GM19035 (cell line): ENCODE measurements around the gene TMEM11.

Experiments
- ATAC-seq: cut with Tn5 transposase; IDR thresholded peaks from one replicate; pipeline ENCODE4 v1.9.1; 2021; ENCODE audit not compliant: unreplicated experiment

TMEM11 gene

GRCh38 chr17:21163101-21163500, 50.9 kb downstream of the TMEM11 start:
- ATAC-seq, result no peak

DNA sequence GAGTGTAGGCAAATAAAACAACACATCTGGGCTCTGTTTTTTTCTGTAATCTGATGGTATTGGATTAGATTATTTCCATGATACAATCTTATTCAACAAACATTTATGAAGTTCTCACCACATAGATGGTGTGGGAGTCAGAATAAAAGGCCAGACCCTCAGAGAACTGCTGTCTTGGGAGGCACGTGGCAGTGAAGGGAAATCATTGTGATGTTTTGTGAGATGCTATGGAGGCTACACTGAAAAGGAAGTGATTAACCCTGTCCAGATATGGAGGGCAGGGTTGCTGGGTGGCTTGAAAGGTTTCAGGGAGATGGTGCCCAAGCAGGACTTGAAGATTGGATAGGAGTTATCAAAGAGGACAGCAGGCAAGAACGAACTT, 51.6 kb downstream of the TMEM11 start:
- ATAC-seq, result no peak

DNA sequence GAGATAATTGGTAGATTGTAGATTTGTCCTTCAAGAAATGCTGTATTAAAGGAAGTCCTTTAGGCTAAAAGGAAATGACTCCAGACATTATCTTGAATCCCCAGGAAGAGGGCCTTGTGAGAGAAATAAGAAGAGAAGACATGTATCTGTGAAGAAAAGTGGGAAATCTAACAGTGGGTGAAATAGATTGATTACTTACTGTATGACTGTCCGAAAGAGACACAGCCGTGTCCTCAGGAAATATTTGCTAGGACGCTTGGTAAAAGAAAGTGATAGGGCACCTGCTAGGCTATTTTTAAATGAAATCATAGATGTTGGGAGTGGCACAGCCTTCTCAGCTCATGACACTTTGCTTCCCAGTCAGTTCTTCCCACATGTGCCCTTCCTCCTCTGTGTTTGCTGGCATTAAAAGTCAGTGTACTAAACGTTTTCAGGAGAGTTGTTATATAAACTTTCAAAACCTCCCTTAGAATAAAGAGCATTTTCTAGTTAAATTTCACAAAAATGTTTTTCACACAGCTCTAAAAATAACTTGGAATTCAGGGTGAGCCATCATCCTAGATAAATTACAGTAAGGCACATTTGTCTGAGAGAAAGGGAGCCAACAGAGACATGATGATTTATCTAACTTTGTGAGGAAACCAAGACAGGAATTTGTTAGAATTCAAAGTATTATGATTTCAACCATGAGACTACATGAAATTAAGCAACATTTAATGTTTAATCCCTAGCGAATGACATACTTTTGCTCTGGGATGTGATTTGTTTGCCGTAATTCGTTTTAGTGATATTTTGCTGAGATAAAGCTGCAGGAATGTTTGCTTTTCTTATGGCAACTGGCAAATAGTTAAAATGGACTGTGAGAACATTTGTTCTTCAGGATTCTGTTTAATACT, 52.2 kb downstream of the TMEM11 start:
- ATAC-seq, result no peak

- ATAC-seq, result no peak
Observed at GRCh38 chr17:21160401-21160800, 53.6 kb downstream of the TMEM11 start.

DNA sequence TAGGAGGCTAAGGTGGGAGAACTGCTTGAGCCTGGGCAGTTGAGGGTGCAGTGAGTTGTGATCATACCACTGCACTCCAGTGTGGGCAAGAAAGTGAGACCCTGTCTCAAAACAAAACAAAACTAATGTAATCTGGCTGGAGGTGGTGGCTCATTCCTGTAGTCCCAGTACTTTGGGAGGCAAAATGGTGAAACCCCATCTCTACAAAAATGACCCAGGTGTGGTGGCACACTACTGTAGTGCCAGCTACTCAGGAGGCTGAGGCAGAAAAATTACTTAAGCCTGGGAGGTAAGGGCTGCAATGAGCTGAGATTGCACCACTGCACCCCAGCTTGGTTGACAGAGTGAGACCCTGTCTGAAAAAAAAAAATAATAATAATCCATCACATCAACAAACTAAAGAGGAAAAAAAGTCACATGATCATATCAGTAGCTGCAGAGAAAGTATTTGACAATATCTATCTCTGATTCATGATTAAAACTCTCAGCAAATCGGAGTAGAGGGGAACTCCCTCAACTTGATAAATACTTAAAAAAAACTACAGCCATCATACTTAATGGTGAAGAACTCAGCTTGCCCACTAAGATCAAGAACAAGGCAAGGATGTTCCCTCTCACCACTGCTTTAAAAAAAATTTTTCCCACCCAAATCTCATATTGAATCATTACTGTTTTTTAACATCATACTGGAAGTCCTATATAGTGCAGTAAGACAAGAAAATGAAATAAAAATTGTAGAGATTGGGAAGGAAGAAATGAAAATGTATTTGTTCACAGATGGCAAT, 56.2 kb downstream of the TMEM11 start:
- ATAC-seq, result no peak

GRCh38 chr17:21152731-21153130, 61.2 kb downstream of the TMEM11 start:
- ATAC-seq, result no peak

DNA sequence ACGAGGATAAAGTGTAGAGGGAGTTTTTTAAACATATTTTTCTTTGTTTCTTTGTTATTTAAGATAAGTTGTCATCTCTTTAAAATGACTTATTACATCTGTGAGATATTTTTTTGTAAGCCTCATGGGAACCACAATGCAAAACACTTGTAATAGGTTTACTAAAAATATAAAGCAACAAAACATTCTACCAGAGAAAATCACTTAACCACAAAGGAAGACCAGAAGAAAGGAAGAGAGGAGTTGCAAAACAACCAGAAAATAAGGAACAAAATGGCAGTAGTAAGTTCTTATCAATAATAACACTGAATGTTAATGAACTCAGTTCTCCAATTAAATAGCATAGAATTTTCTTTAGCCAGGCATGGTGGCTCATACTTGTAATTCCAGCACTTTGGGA, 64.3 kb downstream of the TMEM11 start:
- ATAC-seq, result no peak
